Lower leg skin (tissue), 4 donors: ENCODE results near the gene OAF. TPM values are rescaled to one million over a fixed set of nuclear protein-coding genes. Genes with fewer than 3 reads are reported as not detected.
"Not testable (repeated sequence)": the region's sequence is repeated elsewhere in the genome, so short reads cannot be mapped to it uniquely, and the experiment has no call there.

Experiments used
- DNase-seq, 2 donors: peaks; one replicate each; pipeline ENCODE4 v3.0.0-alpha.2; 2019; ENCODE audit warnings: low spot score in 2 of 2
- H3K4me3 ChIP-seq: fragments of 200-600 bp; sonication (generic); 2 replicates; pipeline ENCODE4 v1.5.1; 2017; ENCODE audit warnings: mild to moderate bottlenecking, low read depth; ENCODE audit not compliant: poor library complexity, severe bottlenecking
- CTCF ChIP-seq, 3 donors: fragments of 450-650 bp; IDR thresholded peaks; one replicate each; pipeline ENCODE4 v1.5.1; 2016; ENCODE audit warnings: antibody characterized with exemption in 3 of 3, mild to moderate bottlenecking in 3 of 3, moderate library complexity in 2 of 3
- POLR2A ChIP-seq, 2 donors: fragments of 450-650 bp; IDR thresholded peaks; one replicate each; pipeline ENCODE4 v1.6.1; 2016 to 2017; ENCODE audit warnings: antibody characterized with exemption in 2 of 2, mild to moderate bottlenecking in 1 of 2, moderate library complexity in 1 of 2
- WGBS, 2 donors: methylation state at CpG; one replicate each; pipeline ENCODE4 v1.1.5; 2018; 5-methylcytosine and 5-hydroxymethylcytosine counted together
- intact Hi-C: fragments of 100-400 bp; cut with DNase I; formaldehyde crosslinking; loops from one replicate; pipeline ENCODE4 v1.15.0; 2023; ENCODE audit warnings: low total_unique reads
- total RNA-seq, 4 donors: library from RNA; depleted of rRNA; stranded (reverse); fragments of >200 nt; gene quantifications; one replicate each; pipeline ENCODE4 v1.1.0, GENCODE V29; 2016

The OAF gene
- total RNA-seq, 4 donors from 2014 or later, result 3.0 to 15.4 (median 9.1) TPM

DNA sequence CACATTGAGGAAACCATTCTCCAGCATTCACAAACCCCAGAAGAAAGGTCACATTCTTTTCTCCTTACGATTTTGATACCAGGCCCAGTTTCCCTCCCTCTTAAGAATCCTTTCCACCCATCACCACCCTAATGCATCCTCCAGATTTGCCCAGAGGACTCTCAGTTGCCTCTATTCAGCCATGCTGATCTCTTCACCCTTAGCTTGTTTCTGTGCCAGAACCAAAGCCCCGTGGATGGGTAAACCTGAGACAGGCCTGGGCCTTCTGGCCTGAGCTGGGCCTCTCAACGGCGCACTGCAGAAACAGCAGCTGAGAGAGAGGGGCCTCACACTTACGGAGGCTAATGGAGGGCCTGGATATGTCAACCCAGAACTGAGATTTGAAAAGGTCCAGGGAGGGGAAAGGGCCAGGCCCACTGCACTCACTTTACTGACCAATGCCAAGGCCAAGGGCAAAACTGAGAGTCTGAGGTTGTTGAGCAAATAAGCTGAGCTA is 32.2 kb upstream of the OAF start:
- intact Hi-C loops, result loop anchor here (10.0 kb wide), 1 partner anchor 126 kb away; no protein-coding TSS in a partner anchor
- H3K4me3 ChIP-seq, result no peak overlapping the region
- WGBS, 2 donors, result 81 to 83% methylated on average over 5 of the region's 5 CpGs
- peak in 1 of 2 donors; percentile 70 for DNase-seq
- no peak for TF ChIP-seq CTCF (IDR thresholded peaks at IDR 0.05)
- no peak for TF ChIP-seq POLR2A (IDR thresholded peaks at IDR 0.05)

DNA sequence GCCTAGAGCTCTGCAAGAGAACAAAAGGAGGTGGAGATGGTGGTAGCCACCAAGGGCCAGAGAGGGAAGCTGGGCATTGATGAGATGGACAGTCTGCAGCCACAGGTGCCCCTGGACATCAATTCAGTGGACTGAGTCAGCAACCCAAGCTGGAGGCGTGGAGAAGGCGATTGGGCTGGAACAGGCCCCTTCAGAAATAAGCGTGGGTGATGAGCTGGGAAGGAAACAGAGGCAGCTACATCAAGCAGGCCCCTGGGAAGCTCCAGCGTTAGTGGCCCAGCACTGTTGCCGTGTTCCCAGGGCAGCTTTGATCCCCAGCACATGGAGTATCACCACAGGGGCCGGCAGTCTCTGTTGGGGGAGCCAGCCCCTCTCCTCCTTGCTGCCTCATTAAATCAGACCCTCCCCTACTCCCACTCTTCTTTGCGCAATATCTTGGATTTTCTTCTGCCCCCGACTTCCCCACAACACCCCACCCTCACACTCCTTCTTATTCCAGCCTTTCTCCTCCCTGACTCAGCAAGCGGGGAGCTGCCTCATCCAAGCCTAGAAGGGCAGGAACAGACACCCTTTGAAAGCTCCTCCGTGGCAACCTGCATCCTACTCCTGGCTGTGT is 31.7 kb upstream of the OAF start:
- 63 to 74% methylated on average over 10 of the region's 10 CpGs for WGBS, 2 donors
- DNase-seq, result peak in 1 of 2 donors; percentile 72
- TF ChIP-seq POLR2A (IDR thresholded peaks at IDR 0.05) (no peak), CTCF (IDR thresholded peaks at IDR 0.05) (no peak)
- intact Hi-C loops, result loop anchor here (10.0 kb wide), 1 partner anchor 126 kb away; no protein-coding TSS in a partner anchor
- H3K4me3 ChIP-seq, result no peak overlapping the region

- intact Hi-C loops, DNase-seq, H3K4me3 ChIP-seq: not testable (repeated sequence)
- 76 to 92% methylated on average over 6 of the region's 6 CpGs for WGBS, 2 donors
Observed at GRCh38 chr11:120180063-120180462, 30.8 kb upstream of the OAF start.

GRCh38 chr11:120180551-120181232 is 30.1 kb upstream of the OAF start:
- 54 to 69% methylated on average over 8 to 10 of the region's 11 CpGs for WGBS, 2 donors
- intact Hi-C loops, result no loop called here
- DNase-seq, result peak; percentile 14 to 83
- TF ChIP-seq CTCF (IDR thresholded peaks at IDR 0.05), result no peak
- no peak overlapping the region for H3K4me3 ChIP-seq

GRCh38 chr11:120181376-120181975 is 29.4 kb upstream of the OAF start:
- intact Hi-C loops, result no loop called here
- DNase-seq, result peak; percentile 11 to 77
- no peak overlapping the region for H3K4me3 ChIP-seq
- no peak for TF ChIP-seq CTCF (IDR thresholded peaks at IDR 0.05)
- no peak for TF ChIP-seq POLR2A (IDR thresholded peaks at IDR 0.05)
- WGBS, 2 donors, result 89 to 91% methylated on average over 10 of the region's 10 CpGs

- peak; percentile 12 to 70 for DNase-seq
- no peak for TF ChIP-seq CTCF (IDR thresholded peaks at IDR 0.05)
- no peak for TF ChIP-seq POLR2A (IDR thresholded peaks at IDR 0.05)
- no peak overlapping the region for H3K4me3 ChIP-seq
- intact Hi-C loops, result no loop called here
- 72 to 77% methylated on average over 7 of the region's 7 CpGs for WGBS, 2 donors
Observed at GRCh38 chr11:120182372-120182771, 28.5 kb upstream of the OAF start.
